ENCODE data around the gene MAGEA9.
A peak's percentile ranks its signal among the peaks of the same experiment; 100 is the strongest.
"Not testable (repeated sequence)": the region's sequence is repeated elsewhere in the genome, so short reads cannot be mapped to it uniquely, and the experiment has no call there.

The MAGEA9 gene

DNA sequence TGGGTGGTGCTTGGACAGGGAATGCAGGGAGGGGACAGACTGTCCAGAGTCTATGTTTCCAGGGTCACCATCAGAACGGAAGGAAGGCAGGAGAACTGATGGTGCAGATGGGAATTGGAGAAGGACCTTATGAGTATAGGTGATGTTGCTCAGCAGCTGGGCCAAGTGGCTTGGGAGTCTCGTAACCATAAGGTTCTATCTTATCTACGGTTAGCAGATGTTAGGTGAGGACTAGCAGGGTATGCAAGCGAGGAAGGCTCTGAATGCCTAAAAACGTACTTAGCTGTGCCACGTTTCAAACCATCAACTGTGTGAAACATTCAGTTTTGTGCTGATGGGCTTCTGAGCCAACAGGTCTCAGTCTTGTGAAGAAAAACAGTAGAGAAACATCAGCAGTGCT, 22.4 kb downstream of the MAGEA9 start:
- no peak for TF ChIP-seq Cebpa-rat (IDR thresholded peaks at IDR 0.05)
- Histone ChIP-seq H3K4me2 (no peak overlapping the region), H3K9ac (no peak overlapping the region), H3K9me3 (replicated peaks in 1 of 11) (0 out of 22 replicates have a peak, but pooled peaks cover 0 to 7% (median 0%) of the 10 kb centered on the region in 11 experiments), H3K36me3 (no peaks in the 10 kb centered on the region), H3K4me3 (no peak overlapping the region), H3K4me1 (peaks cover 0 to 7% (median 0%) of the 10 kb centered on the region in 10 experiments; a peak in 5 of 20 replicates), H4K20me1 (no peaks in the 10 kb centered on the region), H3K27ac (no peak overlapping the region), H3K27me3 (no peaks in the 10 kb centered on the region)

DNA sequence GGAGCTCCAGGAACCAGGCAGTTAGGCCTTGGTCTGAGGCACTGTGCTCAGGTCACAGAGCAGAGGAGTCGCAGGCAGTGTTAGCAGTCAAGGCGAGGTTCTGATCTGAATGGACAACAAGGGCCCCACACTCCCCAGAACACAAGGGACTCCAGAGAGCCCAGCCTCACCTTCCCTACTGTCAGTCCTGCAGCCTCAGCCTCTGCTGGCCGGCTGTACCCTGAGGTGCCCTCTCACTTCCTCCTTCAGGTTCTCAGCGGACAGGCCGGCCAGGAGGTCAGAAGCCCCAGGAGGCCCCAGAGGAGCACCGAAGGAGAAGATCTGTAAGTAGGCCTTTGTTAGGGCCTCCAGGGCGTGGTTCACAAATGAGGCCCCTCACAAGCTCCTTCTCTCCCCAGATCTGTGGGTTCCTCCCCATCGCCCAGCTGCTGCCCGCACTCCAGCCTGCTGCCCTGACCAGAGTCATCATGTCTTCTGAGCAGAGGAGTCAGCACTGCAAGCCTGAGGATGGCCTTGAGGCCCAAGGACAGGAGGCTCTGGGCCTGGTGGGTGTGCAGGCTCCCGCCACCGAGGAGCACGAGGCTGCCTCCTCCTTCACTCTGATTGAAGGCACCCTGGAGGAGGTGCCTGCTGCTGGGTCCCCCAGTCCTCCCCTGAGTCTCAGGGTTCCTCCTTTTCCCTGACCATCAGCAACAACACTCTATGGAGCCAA, 26.2 kb downstream of the MAGEA9 start:
- Histone ChIP-seq H3K27ac (no peak overlapping the region), H3K4me2 (no peak overlapping the region), H3K4me1 (no peaks in the 10 kb centered on the region), H3K36me3 (no peaks in the 10 kb centered on the region), H3K27me3 (no peaks in the 10 kb centered on the region; a peak in 1 of 22 replicates), H4K20me1 (no peaks in the 10 kb centered on the region), H3K9ac (no peak overlapping the region), H3K9me3 (replicated peaks in 1 of 11) (no peaks in the 10 kb centered on the region), H3K4me3 (no peak overlapping the region)
- no peak for TF ChIP-seq Cebpa-rat (IDR thresholded peaks at IDR 0.05)

DNA sequence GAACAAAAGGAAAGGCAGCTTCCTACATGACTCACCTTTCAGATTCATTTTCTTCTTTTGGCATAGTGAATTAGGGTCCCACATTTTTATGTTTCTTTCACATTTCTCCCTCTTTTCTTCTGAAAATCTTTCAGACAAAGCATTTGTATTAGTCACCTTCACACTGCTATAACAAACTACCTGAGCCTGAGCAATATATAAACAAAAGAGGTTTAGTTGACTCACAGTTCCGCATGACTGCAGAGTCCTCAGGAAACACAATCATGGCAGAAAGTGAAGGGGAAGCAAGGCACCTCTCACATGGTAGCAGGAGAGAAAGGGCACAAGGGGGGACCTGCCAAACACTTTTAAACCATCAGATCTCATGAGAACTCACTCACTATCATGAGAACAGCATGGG, 36.9 kb downstream of the MAGEA9 start:
- no peaks in the 10 kb centered on the region for H3K36me3 ChIP-seq
- no peak overlapping the region for H3K27ac ChIP-seq
- peaks cover 0 to 15% (median 3%) of the 10 kb centered on the region in 11 experiments; a peak in 6 of 22 replicates for H3K9me3 ChIP-seq (replicated peaks in 1 of 11)
- no peak overlapping the region for H3K4me2 ChIP-seq
- no peak overlapping the region for H3K9ac ChIP-seq
- H3K4me3 ChIP-seq, result no peak overlapping the region
- H3K27me3 ChIP-seq, result no peaks in the 10 kb centered on the region
- TF ChIP-seq Cebpa-rat (IDR thresholded peaks at IDR 0.05), result no peak
- H3K4me1 ChIP-seq, result no peaks in the 10 kb centered on the region
- H4K20me1 ChIP-seq, result no peaks in the 10 kb centered on the region

DNA sequence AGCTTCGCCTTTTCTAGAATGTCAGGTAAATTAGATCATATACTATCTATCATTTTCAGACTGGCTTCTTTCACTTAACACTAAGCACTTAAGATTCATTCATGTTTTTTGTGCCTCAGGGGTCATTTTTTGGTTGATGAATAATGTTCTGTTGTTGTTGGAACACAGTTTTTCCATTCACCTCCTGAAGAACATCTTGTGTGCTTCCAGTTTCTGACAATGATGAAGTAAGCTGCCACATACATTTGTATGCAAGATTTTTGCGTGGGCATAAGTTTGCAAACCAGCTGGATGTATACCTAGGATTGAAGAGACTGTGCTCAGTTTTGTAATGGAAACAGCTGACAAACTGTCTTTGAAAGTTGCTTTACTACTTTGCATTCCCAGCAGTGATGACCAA, 37.6 kb downstream of the MAGEA9 start:
- Histone ChIP-seq H3K4me1 (no peaks in the 10 kb centered on the region), H3K36me3 (no peaks in the 10 kb centered on the region), H3K27ac (no peak overlapping the region), H3K4me2 (no peak overlapping the region), H3K9me3 (replicated peaks in 1 of 11) (peaks cover 0 to 15% (median 3%) of the 10 kb centered on the region in 11 experiments; a peak in 6 of 22 replicates), H3K27me3 (no peaks in the 10 kb centered on the region), H3K4me3 (no peak overlapping the region), H3K9ac (no peak overlapping the region), H4K20me1 (no peaks in the 10 kb centered on the region)
- no peak for TF ChIP-seq Cebpa-rat (IDR thresholded peaks at IDR 0.05)

DNA sequence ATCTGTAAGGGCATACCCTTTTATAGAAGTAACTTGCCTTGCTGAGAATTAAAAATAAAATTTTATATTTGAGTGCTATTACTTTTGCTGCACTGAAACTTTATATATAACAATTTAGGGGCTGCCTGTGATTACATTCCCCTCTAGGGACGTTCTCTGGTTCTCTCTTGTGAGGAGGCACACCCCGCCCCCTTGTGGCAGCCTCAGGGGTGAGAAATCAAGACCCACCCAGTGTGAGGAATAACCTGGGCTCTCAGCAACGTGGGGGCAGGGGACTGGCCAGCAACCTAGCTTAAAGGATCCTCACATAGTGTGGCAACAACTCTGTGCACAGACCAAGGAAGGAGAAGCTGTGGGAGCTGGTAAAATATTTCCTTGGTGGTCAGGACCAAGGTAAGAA, 43.7 kb downstream of the MAGEA9 start:
- no peak for TF ChIP-seq Cebpa-rat (IDR thresholded peaks at IDR 0.05)
- no peaks in the 10 kb centered on the region for H3K36me3 ChIP-seq
- peaks cover 10 to 28% (median 16%) of the 10 kb centered on the region in 11 experiments for H3K27me3 ChIP-seq
- no peak overlapping the region for H3K27ac ChIP-seq
- H3K4me3 ChIP-seq, result no peak overlapping the region
- H3K9ac ChIP-seq, result no peak overlapping the region
- H3K4me1 ChIP-seq, result peaks cover 5 to 23% (median 13%) of the 10 kb centered on the region in 10 experiments; a peak in 18 of 20 replicates
- no peak overlapping the region for H3K4me2 ChIP-seq
- no peaks in the 10 kb centered on the region for H4K20me1 ChIP-seq
- H3K9me3 ChIP-seq (replicated peaks in 1 of 11), result no peaks in the 10 kb centered on the region

DNA sequence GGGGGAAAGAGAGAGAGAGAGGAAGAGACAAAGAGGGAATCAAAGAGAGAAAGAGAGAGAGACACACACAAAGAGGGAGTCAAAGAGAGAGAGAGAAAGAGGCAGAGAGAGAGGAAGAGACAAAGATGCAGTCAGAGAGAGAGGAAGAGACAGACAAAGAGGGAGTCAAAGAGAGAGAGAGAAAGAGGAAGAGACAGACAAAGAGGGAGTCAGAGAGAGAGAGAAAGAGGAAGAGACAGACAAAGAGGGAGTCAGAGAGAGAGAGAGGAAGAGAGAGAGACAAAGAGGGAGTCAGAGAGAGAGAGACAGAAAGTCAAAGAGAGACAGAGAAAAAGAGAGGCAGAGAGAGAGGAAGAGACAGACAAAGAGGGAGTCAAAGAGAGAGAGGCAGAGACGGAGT, 45.5 kb downstream of the MAGEA9 start:
- Histone ChIP-seq H3K9ac (peak overlapping the region in 2 of 11 experiments; percentile 19 to 28; a peak in 1 of 22 replicates), H4K20me1 (no peaks in the 10 kb centered on the region), H3K4me1 (peaks cover 5 to 24% (median 13%) of the 10 kb centered on the region in 10 experiments; a peak in 18 of 20 replicates), H3K27me3 (peaks cover 18 to 44% (median 28%) of the 10 kb centered on the region in 11 experiments), H3K36me3 (no peaks in the 10 kb centered on the region), H3K4me2 (peak overlapping the region in 8 of 11 experiments; percentile 18 to 58 (median 46); a peak in 14 of 22 replicates), H3K27ac (peak overlapping the region in 6 of 11 experiments; percentile 2 to 44 (median 35); a peak in 7 of 22 replicates), H3K9me3 (replicated peaks in 1 of 11) (no peaks in the 10 kb centered on the region), H3K4me3 (no peak overlapping the region)
- no peak for TF ChIP-seq Cebpa-rat (IDR thresholded peaks at IDR 0.05)

DNA sequence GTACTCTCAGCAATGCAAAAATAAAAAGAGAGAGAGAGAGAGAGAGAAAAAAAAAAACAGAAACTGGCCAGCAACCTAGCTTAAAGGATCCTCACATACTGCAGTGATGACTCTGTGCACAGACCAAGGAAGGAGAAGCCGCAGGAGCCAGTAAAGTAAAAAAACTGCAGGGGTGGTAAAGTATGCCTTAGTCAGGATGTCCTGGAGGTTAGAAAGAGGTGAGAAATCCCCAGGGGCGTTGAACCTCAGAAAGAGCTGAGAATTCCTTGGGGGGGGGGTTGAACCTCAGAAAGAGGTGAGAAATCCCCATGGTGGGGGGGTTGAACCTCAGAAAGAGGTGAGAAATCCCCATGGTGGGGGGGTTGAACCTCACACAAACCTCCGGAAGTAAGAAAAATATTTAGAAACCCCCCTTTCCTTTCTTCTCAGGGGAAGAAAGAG, 48.0 kb downstream of the MAGEA9 start:
- TF ChIP-seq Cebpa-rat (IDR thresholded peaks at IDR 0.05), result no peak
- no peak overlapping the region for H3K27ac ChIP-seq
- H3K9ac ChIP-seq, result peak overlapping the region in 2 of 11 experiments; percentile 23 to 36; a peak in 1 of 22 replicates
- H4K20me1 ChIP-seq, result no peaks in the 10 kb centered on the region
- peak overlapping the region in 3 of 10 experiments; percentile 5 to 24 (median 18); a peak in 1 of 20 replicates for H3K4me3 ChIP-seq
- H3K4me1 ChIP-seq, result peaks cover 5 to 24% (median 13%) of the 10 kb centered on the region in 10 experiments; a peak in 18 of 20 replicates
- no peaks in the 10 kb centered on the region for H3K9me3 ChIP-seq (replicated peaks in 1 of 11)
- H3K4me2 ChIP-seq, result peak overlapping the region; percentile 48 to 79 (median 58); a peak in 21 of 22 replicates
- peaks cover 18 to 50% (median 29%) of the 10 kb centered on the region in 11 experiments for H3K27me3 ChIP-seq
- H3K36me3 ChIP-seq, result no peaks in the 10 kb centered on the region

DNA sequence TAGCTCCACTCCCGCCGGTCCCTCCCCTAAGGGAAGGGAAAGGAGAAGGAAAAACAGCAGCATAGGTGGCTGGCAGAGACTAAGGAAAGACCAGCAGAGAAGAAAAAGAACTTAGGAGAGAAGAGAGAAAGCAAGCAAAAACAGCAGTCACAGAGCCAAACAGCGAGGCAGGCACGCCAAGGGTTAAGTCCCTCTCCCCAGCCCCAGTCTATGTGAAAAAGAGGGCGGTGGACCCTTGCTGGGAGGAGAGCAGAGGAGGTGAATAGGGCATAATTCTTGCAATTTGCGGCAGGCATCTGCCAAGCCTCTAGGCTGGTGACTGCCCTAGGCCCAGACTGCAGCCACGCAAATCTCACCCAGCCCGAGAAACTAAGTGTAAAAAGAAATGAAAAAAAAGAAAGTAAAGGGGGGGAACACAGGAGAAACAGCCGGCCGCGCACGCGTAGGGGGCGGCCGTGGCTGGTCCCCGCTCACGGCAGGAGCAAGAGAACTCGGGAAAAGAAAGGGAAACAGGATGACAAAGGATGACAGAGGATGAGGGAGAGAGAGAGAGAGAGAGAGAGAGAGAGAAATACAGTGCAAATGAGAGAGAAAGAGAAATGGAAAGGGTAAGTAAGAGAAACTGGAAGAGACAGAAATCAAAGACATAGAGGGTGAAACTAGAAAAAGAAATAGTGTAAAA, 48.6 kb downstream of the MAGEA9 start:
- Histone ChIP-seq H3K4me1 (peaks cover 5 to 24% (median 13%) of the 10 kb centered on the region in 10 experiments; a peak in 18 of 20 replicates), H3K4me2 (peak overlapping the region; percentile 48 to 79 (median 58)), H3K27ac (no peak overlapping the region; a peak in 1 of 22 replicates), H3K27me3 (peaks cover 18 to 50% (median 29%) of the 10 kb centered on the region in 11 experiments), H3K4me3 (peak overlapping the region in 7 of 10 experiments; percentile 1 to 46 (median 18); a peak in 9 of 20 replicates), H3K9me3 (replicated peaks in 1 of 11) (no peaks in the 10 kb centered on the region), H4K20me1 (no peaks in the 10 kb centered on the region), H3K36me3 (no peaks in the 10 kb centered on the region), H3K9ac (peak overlapping the region in 5 of 11 experiments; percentile 23 to 40 (median 34); a peak in 6 of 22 replicates)
- TF ChIP-seq Cebpa-rat (IDR thresholded peaks at IDR 0.05), result no peak

DNA sequence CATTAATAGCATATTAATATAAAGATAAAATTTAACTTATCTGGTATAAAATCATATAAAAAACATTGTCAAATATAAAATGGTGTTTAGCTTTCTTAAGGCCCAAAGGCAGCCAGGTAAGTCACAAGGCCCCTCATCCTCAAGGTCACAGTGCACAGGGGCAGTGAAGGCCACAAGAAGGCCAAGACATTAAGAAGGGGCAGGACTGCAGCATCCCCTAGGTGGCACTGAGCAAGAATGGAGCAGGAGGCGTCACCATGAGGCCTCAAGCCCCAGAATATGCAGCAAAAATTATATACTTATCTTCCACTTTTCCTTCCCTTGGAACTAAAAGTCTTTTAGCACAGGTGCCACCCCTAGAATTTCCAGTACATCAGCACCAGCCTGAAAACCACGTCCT, 49.7 kb downstream of the MAGEA9 start:
- Histone ChIP-seq H4K20me1 (no peaks in the 10 kb centered on the region), H3K4me3 (no peak overlapping the region), H3K27me3 (peaks cover 18 to 50% (median 29%) of the 10 kb centered on the region in 11 experiments), H3K9me3 (replicated peaks in 1 of 11) (no peaks in the 10 kb centered on the region), H3K4me2 (no peak overlapping the region), H3K4me1 (peaks cover 5 to 23% (median 13%) of the 10 kb centered on the region in 10 experiments; a peak in 18 of 20 replicates), H3K36me3 (no peaks in the 10 kb centered on the region), H3K9ac (no peak overlapping the region), H3K27ac (no peak overlapping the region)
- no peak for TF ChIP-seq Cebpa-rat (IDR thresholded peaks at IDR 0.05)

DNA sequence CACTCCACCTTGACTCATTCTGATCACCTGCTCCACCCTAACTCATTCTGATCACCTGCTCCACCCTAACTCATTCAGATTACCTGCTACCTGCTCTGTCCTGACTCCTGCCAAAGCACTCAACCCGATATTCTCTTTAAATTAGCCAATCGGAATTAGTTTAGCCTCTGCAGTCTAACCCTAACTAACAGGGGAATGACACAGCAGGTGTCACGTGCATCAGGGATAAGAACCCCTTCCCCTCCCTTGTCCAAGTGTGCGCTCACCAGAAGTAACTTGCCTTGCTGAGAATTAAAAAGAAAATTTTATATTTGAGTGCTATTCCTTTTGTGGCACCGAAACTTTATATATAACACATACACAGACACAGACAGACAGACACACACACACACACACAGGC, 55.0 kb downstream of the MAGEA9 start:
- not testable (repeated sequence) for H3K36me3 ChIP-seq, H3K4me2 ChIP-seq

More for the DNA sequence above, 55.0 kb downstream of the MAGEA9 start:
- not testable (repeated sequence) for H3K4me3 ChIP-seq; H3K4me1 ChIP-seq; H3K9ac ChIP-seq; H3K27ac ChIP-seq; H4K20me1 ChIP-seq; H3K9me3 ChIP-seq (replicated peaks in 1 of 11)
- H3K27me3 ChIP-seq, result peaks cover 0 to 14% (median 6%) of the 10 kb centered on the region in 11 experiments; a peak in 10 of 22 replicates
